Measurements from ENCODE around the gene ERGIC1. TPM values are rescaled to one million over a fixed set of nuclear protein-coding genes. Genes with fewer than 3 reads are reported as not detected.

The ERGIC1 gene
- total and polyA plus RNA-seq, 10 of the 15 experiments (the other 5 are each of a cell fraction or from before 2014, with no cell fraction given): 8.8 to 104 (median 76.3) TPM

- TF ChIP-seq, protein P1, sequence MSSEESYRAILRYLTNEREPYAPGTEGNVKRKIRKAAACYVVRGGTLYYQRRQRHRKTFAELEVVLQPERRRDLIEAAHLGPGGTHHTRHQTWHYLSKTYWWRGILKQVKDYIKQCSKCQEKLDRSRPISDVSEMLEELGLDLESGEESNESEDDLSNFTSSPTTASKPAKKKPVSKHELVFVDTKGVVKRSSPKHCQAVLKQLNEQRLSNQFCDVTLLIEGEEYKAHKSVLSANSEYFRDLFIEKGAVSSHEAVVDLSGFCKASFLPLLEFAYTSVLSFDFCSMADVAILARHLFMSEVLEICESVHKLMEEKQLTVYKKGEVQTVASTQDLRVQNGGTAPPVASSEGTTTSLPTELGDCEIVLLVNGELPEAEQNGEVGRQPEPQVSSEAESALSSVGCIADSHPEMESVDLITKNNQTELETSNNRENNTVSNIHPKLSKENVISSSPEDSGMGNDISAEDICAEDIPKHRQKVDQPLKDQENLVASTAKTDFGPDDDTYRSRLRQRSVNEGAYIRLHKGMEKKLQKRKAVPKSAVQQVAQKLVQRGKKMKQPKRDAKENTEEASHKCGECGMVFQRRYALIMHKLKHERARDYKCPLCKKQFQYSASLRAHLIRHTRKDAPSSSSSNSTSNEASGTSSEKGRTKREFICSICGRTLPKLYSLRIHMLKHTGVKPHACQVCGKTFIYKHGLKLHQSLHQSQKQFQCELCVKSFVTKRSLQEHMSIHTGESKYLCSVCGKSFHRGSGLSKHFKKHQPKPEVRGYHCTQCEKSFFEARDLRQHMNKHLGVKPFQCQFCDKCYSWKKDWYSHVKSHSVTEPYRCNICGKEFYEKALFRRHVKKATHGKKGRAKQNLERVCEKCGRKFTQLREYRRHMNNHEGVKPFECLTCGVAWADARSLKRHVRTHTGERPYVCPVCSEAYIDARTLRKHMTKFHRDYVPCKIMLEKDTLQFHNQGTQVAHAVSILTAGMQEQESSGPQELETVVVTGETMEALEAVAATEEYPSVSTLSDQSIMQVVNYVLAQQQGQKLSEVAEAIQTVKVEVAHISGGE (CRISPR knock-in tag; IDR thresholded peaks at IDR 0.05): no peak
- TF ChIP-seq PAX5 (IDR thresholded peaks at IDR 0.05; ENCODE audit: borderline replicate concordance, low read depth, low read length) (no peak), TCF3 (IDR thresholded peaks at IDR 0.05; ENCODE audit: borderline replicate concordance, insufficient read depth, low read depth, low read length) (0 out of 2 replicates have a peak, but pooled peaks have one; percentile 33), CTCF (IDR thresholded peaks at IDR 0.05 in 2 of 3, conservative IDR thresholded peaks at IDR 0.05 in 1 of 3; ENCODE audit: control insufficient read depth in 2 of 3, extremely low read depth in 1 of 3, insufficient read depth in 1 of 3, low read depth in 3 of 3, low read length in 3 of 3) (no peak), IRF4 (IDR thresholded peaks at IDR 0.05; ENCODE audit: low read depth, low read length) (no peak), TAF1 (IDR thresholded peaks at IDR 0.05; ENCODE audit: borderline replicate concordance, low read depth, low read length) (peak; percentile 85), ZBTB40 (IDR thresholded peaks at IDR 0.05; ENCODE audit: borderline replicate concordance) (no peak), SMAD5 (IDR thresholded peaks at IDR 0.05; ENCODE audit: low read depth) (peak; percentile 88), RFX5 (IDR thresholded peaks at IDR 0.05; ENCODE audit: low read depth, low read length) (no peak), PAX8 (IDR thresholded peaks at IDR 0.05) (no peak), KLF5 (IDR thresholded peaks at IDR 0.05; ENCODE audit: partially characterized antibody) (peak; percentile 22), YBX1 (IDR thresholded peaks at IDR 0.05) (no peak), CBFB (IDR thresholded peaks at IDR 0.05; ENCODE audit: low read depth) (no peak), ELK1 (IDR thresholded peaks at IDR 0.05; ENCODE audit: low read depth, low read length) (no peak), HDGF (IDR thresholded peaks at IDR 0.05) (no peak), ETV6 (conservative IDR thresholded peaks at IDR 0.05 in 1 of 2, IDR thresholded peaks at IDR 0.05 in 1 of 2; ENCODE audit: borderline replicate concordance in 1 of 2, low read depth in 1 of 2) (no peak), KDM1A (IDR thresholded peaks at IDR 0.05; ENCODE audit: borderline replicate concordance) (no peak), HSF1 (IDR thresholded peaks at IDR 0.05; ENCODE audit: low read depth, low read length) (no peak)
Observed at GRCh38 chr5:172983542-172984243, 149.6 kb downstream of the ERGIC1 start, which contains the start of gene ATP6V0E1 (continued).
